Measurements from ENCODE around the gene NPPB.

Gene NPPB

GRCh38 chr1:11856698-11857097 lies 2.0 kb downstream of the NPPB start:
- no peak for DNase-seq

- DNase-seq, result no peak
Observed at GRCh38 chr1:11855430-11855829, 3.3 kb downstream of the NPPB start.

- peak; percentile 28 for DNase-seq
Observed at GRCh38 chr1:11854519-11854918, 4.2 kb downstream of the NPPB start.

- DNase-seq, result peak; percentile 98
Observed at GRCh38 chr1:11851180-11851579, 7.6 kb downstream of the NPPB start.

- DNase-seq, result no peak
Observed at GRCh38 chr1:11850156-11850555, 8.6 kb downstream of the NPPB start.

GRCh38 chr1:11848373-11848700 lies 10.4 kb downstream of the NPPB start:
- DNase-seq, result no peak

GRCh38 chr1:11847667-11848372 lies 10.9 kb downstream of the NPPB start, which contains the start of gene NPPA:
Gene NPPA (minus strand): TSS chr1:11847783. CDS start chr1:11847684, 99 bp downstream.
- DNase-seq, result no peak

- DNase-seq, result no peak
Observed at GRCh38 chr1:11845641-11846335, 13.0 kb downstream of the NPPB start.

GRCh38 chr1:11842154-11843041 lies 16.3 kb downstream of the NPPB start:
- DNase-seq, result peak; percentile 74

- DNase-seq, result no peak
Observed at GRCh38 chr1:11841245-11842153, 17.2 kb downstream of the NPPB start.

- no peak for DNase-seq
Observed at GRCh38 chr1:11839727-11840705, 18.7 kb downstream of the NPPB start.

- DNase-seq, result peak; percentile 41
Observed at GRCh38 chr1:11838349-11839272, 20.1 kb downstream of the NPPB start.

GRCh38 chr1:11837767-11838348 lies 20.9 kb downstream of the NPPB start:
- no peak for DNase-seq

- no peak for DNase-seq
Observed at GRCh38 chr1:11836955-11837766, 21.6 kb downstream of the NPPB start.

- DNase-seq, result no peak
Observed at GRCh38 chr1:11835441-11836225, 23.1 kb downstream of the NPPB start.

GRCh38 chr1:11833900-11834299 lies 24.8 kb downstream of the NPPB start:
- no peak for DNase-seq

GRCh38 chr1:11833497-11833896 lies 25.2 kb downstream of the NPPB start:
- DNase-seq, result no peak

All from MV-4-11 (cell line).